Caco-2 (cell line): Measurements from ENCODE around the gene OSBPL8. TPM values are rescaled to one million over a fixed set of nuclear protein-coding genes. Genes with fewer than 3 reads are reported as not detected.

Experiments
- BruUV-seq: library from RNA; stranded (reverse); fragments of 400-500 nt; replicated peaks from 2 replicates; lab custom pipeline; 2021; lab: Mats Ljungman, UMichigan
- CTCF ChIA-PET: fragments of 300-600 bp; sonication (Branson Sonifier 250); formaldehyde crosslinking; loops from one replicate; lab custom pipeline; 2022; ENCODE audit warnings: antibody characterized with exemption; lab: Charles Lee
- POLR2A ChIA-PET: fragments of 300-600 bp; sonication (Branson Sonifier 250); formaldehyde crosslinking; loops from one replicate; lab custom pipeline; 2022; ENCODE audit warnings: antibody characterized with exemption; lab: Charles Lee
- DNase-seq, 2 experiments: peaks; one replicate each; pipeline versions ENCODE4 v3.0.0 to v3.0.0-alpha.2; 2020 to 2022
- H3K27me3 ChIP-seq: replicated peaks from 2 replicates; pipeline ENCODE4 v1.6.0; 2011; ENCODE audit warnings: low read length; ENCODE audit not compliant: control insufficient read depth, insufficient read depth
- H3K36me3 ChIP-seq: 2 replicates; pipeline ENCODE4 v1.5.1; 2011; ENCODE audit warnings: low read length; ENCODE audit not compliant: control insufficient read depth, insufficient read depth
- H3K4me1 ChIP-seq: fragments of 250-450 bp; sonication (Bioruptor Pico); 2 replicates; pipeline ENCODE4 v1.5.1; 2020; ENCODE audit warnings: mild to moderate bottlenecking
- H3K4me3 ChIP-seq: 2 replicates; pipeline ENCODE4 v1.5.1; 2011; ENCODE audit warnings: low read depth, mild to moderate bottlenecking, control low read depth, low read length
- H3K9me3 ChIP-seq: fragments of 250-450 bp; sonication (Bioruptor Pico); 2 replicates; pipeline ENCODE4 v1.5.1; 2020; ENCODE audit warnings: mild to moderate bottlenecking, moderate library complexity
- H3K27ac Mint-ChIP-seq: one replicate; pipeline ENCODE4 v1.8.0; 2022; ENCODE audit warnings: mixed read lengths; ENCODE audit not compliant: unreplicated experiment
- H3K27me3 Mint-ChIP-seq: one replicate; pipeline ENCODE4 v1.8.0; 2022; ENCODE audit warnings: mixed read lengths; ENCODE audit not compliant: insufficient read depth, unreplicated experiment
- H3K36me3 Mint-ChIP-seq: one replicate; pipeline ENCODE4 v1.8.0; 2022; ENCODE audit warnings: mild to moderate bottlenecking, mixed read lengths; ENCODE audit not compliant: insufficient read depth, unreplicated experiment
- H3K4me1 Mint-ChIP-seq: one replicate; pipeline ENCODE4 v1.8.0; 2022; ENCODE audit warnings: low read depth, mixed read lengths; ENCODE audit not compliant: unreplicated experiment
- H3K4me3 Mint-ChIP-seq: one replicate; pipeline ENCODE4 v1.8.0; 2022; ENCODE audit warnings: mild to moderate bottlenecking, moderate library complexity, mixed read lengths; ENCODE audit not compliant: unreplicated experiment
- H3K9me3 Mint-ChIP-seq: one replicate; pipeline ENCODE4 v1.8.0; 2022; ENCODE audit warnings: mixed read lengths; ENCODE audit not compliant: unreplicated experiment
- CTCF ChIP-seq, 2 experiments: fragments of 200-600 bp in 1 of 2; IDR thresholded peaks; 1 replicate in 1 of 2; 2 replicates in 1 of 2; pipeline versions ENCODE4 v1.5.1 to v1.8.0; 2011 to 2022; ENCODE audit warnings: antibody characterized with exemption in 1 of 2, control low read depth in 1 of 2, inconsistent platforms in 1 of 2, low read depth in 1 of 2, low read length in 1 of 2, mild to moderate bottlenecking in 1 of 2, moderate library complexity in 1 of 2; ENCODE audit not compliant: insufficient read depth in 1 of 2, severe bottlenecking in 1 of 2, unreplicated experiment in 1 of 2
- intact Hi-C: fragments of 100-400 bp; cut with micrococcal nuclease; formaldehyde crosslinking; loops from one replicate; pipeline ENCODE4 v1.10.0; 2022; ENCODE audit not compliant: unreplicated experiment
- total RNA-seq: library from RNA; stranded (reverse); gene quantifications from 2 replicates; pipeline ENCODE4 v1.2.3, GENCODE V29; 2022

Gene OSBPL8
- total RNA-seq, 1 experiment from 2014 or later, result 50.0 TPM

DNA sequence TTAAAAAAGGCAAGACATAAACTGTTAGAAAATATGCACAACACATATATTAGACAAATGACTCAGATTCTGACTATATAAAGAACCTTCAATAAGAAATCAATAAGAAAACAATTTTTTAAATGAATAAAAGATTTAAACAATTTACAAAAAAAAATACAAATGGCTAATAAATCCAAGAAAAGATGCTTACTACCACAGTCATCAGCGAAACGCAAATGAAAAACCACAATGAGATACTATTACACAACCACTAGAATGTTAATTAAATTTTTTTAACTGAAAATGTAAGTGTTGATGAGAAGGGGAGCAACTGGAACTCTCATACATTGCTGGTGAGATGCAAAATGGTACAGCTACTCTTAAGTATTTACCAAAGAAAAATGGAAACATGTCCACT, 24.4 kb downstream of the OSBPL8 start:
- Histone ChIP-seq H3K4me1 (peaks cover 11% of the 10 kb centered on the region; the same call in 1 of the 2 replicates), H3K9me3 (peaks cover 6% of the 10 kb centered on the region; the same call in 1 of the 2 replicates), H3K27me3 (no peaks in the 10 kb centered on the region), H3K36me3 (no peaks in the 10 kb centered on the region), H3K4me3 (no peak overlapping the region)
- intact Hi-C loops, result no loop called here
- H3K4me1 Mint-ChIP-seq, result peaks cover 6% of the 10 kb centered on the region
- DNase-seq, result no peak
- H3K36me3 Mint-ChIP-seq, result peaks cover 11% of the 10 kb centered on the region
- CTCF ChIA-PET, result no interaction called here
- no peak overlapping the region for H3K4me3 Mint-ChIP-seq
- no peaks in the 10 kb centered on the region for H3K9me3 Mint-ChIP-seq
- POLR2A ChIA-PET, result no interaction called here
- H3K27ac Mint-ChIP-seq, result no peak overlapping the region
- H3K27me3 Mint-ChIP-seq, result no peaks in the 10 kb centered on the region
- no TSS peak for BruUV-seq
- TF ChIP-seq CTCF (IDR thresholded peaks at IDR 0.05; ENCODE audit: insufficient read depth in 1 of 2, low read depth in 1 of 2, low read length in 1 of 2, severe bottlenecking in 1 of 2, unreplicated experiment in 1 of 2), result no peak

GRCh38 chr12:76533331-76533730, 26.2 kb downstream of the OSBPL8 start:
- CTCF ChIA-PET, result no interaction called here
- Mint-ChIP-seq H3K36me3 (peaks cover 12% of the 10 kb centered on the region), H3K27ac (no peak overlapping the region), H3K4me3 (no peak overlapping the region), H3K9me3 (no peaks in the 10 kb centered on the region), H3K4me1 (peaks cover 8% of the 10 kb centered on the region), H3K27me3 (no peaks in the 10 kb centered on the region)
- intact Hi-C loops, result no loop called here
- Histone ChIP-seq H3K27me3 (no peaks in the 10 kb centered on the region), H3K4me3 (no peak overlapping the region), H3K4me1 (peaks cover 10% of the 10 kb centered on the region; the same call in 1 of the 2 replicates), H3K36me3 (no peaks in the 10 kb centered on the region), H3K9me3 (peaks cover 6% of the 10 kb centered on the region; the same call in 1 of the 2 replicates)
- no peak for TF ChIP-seq CTCF (IDR thresholded peaks at IDR 0.05; ENCODE audit: insufficient read depth in 1 of 2, low read depth in 1 of 2, low read length in 1 of 2, severe bottlenecking in 1 of 2, unreplicated experiment in 1 of 2)
- DNase-seq, result no peak
- POLR2A ChIA-PET, result no interaction called here
- no TSS peak for BruUV-seq

GRCh38 chr12:76532520-76532919, 27.1 kb downstream of the OSBPL8 start:
- DNase-seq, result no peak
- ChIA-PET CTCF (no interaction called here), POLR2A (no interaction called here)
- no peak overlapping the region for H3K4me3 ChIP-seq
- Mint-ChIP-seq H3K4me1 (peaks cover 8% of the 10 kb centered on the region), H3K9me3 (no peaks in the 10 kb centered on the region), H3K27ac (peak overlapping the region; percentile 67), H3K4me3 (no peak overlapping the region), H3K36me3 (peaks cover 12% of the 10 kb centered on the region), H3K27me3 (no peaks in the 10 kb centered on the region)
- BruUV-seq, result no TSS peak
- H3K27me3 ChIP-seq, result no peaks in the 10 kb centered on the region
- intact Hi-C loops, result no loop called here
- H3K4me1 ChIP-seq, result peaks cover 5% of the 10 kb centered on the region; the same call in 1 of the 2 replicates
- H3K36me3 ChIP-seq, result no peaks in the 10 kb centered on the region
- TF ChIP-seq CTCF (IDR thresholded peaks at IDR 0.05; ENCODE audit: insufficient read depth in 1 of 2, low read depth in 1 of 2, low read length in 1 of 2, severe bottlenecking in 1 of 2, unreplicated experiment in 1 of 2), result no peak
- H3K9me3 ChIP-seq, result peaks cover 6% of the 10 kb centered on the region; the same call in 1 of the 2 replicates
